ENCODE results near the gene CCSER1.
"Not testable (repeated sequence)": the region's sequence is repeated elsewhere in the genome, so short reads cannot be mapped to it uniquely, and the experiment has no call there.

CCSER1 gene

DNA sequence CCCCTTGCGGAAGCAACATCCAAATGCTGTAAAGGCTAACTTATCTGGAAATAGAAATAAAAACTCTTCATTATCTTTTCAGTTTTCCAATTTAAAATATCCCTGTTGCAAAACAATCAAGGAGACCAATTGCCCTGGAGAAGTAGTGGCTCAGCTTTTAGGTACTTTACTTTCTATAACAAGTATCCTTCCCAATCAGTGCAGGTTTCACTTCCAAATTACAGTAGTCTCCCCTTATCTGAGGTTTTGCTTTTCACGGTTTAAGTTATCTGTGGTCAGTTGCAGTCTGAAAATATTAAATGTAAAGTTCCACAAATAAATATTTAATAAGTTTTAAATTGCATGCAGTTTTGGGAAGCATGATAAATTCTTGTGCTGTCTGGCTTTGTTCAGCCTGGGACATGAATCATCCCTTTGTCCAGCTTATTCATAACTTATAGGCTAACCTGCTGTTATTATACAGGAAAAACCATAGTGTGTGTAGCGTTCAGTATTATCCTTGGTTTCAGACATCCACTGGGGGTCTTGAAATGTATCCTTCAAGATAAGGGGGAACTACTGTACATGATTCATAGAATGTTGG is 1203.5 kb downstream of the CCSER1 start:
- H3K4me3 ChIP-seq (ENCODE audit: insufficient read depth, low read length, poor library complexity, severe bottlenecking) = no peak overlapping the region
- no peak overlapping the region for H2AFZ ChIP-seq (ENCODE audit: low read depth, low read length, severe bottlenecking)

DNA sequence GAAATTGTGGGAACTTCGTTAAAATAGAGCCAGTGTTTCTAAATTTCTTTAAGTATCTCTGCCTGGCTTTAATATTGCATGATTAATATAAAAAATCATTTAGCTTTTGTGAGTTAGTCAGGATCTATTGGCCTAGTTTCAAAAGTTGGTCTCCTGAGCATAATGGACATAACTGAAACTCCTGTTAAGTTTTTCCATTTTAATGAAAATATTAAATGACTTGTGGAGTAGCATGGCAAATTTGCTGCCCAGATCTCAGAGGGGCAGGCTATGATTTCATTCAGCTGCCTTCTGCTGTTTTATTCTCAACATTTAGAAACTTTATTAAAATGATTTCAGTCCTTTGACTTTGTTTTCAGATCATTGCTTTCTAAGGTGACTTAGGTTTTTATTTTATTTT is 1213.6 kb downstream of the CCSER1 start:
- TF ChIP-seq EZH2phosphoT487 (conservative IDR thresholded peaks at IDR 0.05; ENCODE audit: low read length) = no peak
- TF ChIP-seq, protein P1, sequence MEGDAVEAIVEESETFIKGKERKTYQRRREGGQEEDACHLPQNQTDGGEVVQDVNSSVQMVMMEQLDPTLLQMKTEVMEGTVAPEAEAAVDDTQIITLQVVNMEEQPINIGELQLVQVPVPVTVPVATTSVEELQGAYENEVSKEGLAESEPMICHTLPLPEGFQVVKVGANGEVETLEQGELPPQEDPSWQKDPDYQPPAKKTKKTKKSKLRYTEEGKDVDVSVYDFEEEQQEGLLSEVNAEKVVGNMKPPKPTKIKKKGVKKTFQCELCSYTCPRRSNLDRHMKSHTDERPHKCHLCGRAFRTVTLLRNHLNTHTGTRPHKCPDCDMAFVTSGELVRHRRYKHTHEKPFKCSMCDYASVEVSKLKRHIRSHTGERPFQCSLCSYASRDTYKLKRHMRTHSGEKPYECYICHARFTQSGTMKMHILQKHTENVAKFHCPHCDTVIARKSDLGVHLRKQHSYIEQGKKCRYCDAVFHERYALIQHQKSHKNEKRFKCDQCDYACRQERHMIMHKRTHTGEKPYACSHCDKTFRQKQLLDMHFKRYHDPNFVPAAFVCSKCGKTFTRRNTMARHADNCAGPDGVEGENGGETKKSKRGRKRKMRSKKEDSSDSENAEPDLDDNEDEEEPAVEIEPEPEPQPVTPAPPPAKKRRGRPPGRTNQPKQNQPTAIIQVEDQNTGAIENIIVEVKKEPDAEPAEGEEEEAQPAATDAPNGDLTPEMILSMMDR (IDR thresholded peaks at IDR 0.05; ENCODE audit: insufficient read depth, low read length, poor library complexity, severe bottlenecking) = no peak
- Histone ChIP-seq H3K27me3 (ENCODE audit: low read length) (no peaks in the 10 kb centered on the region), H3K9ac (ENCODE audit: low read length) (no peak overlapping the region), H3K9me2 (replicated peaks; ENCODE audit: insufficient read depth, low read length) (no peaks in the 10 kb centered on the region), H3K4me2 (ENCODE audit: low read depth, low read length, poor library complexity, severe bottlenecking) (no peak overlapping the region), H3K9me3 (ENCODE audit: insufficient read depth, low read length) (no peaks in the 10 kb centered on the region), H3F3A (ENCODE audit: insufficient read depth) (no peaks in the 10 kb centered on the region), H3K79me2 (ENCODE audit: insufficient read depth, low read length) (no peaks in the 10 kb centered on the region), H3K4me3 (ENCODE audit: insufficient read depth, low read length, poor library complexity, severe bottlenecking) (no peak overlapping the region), H3K36me3 (ENCODE audit: low read length) (no peaks in the 10 kb centered on the region), H3K27ac (ENCODE audit: low read depth, low read length) (no peak overlapping the region), H2AFZ (ENCODE audit: low read depth, low read length, severe bottlenecking) (no peak overlapping the region), H4K20me1 (ENCODE audit: low read depth, low read length) (no peaks in the 10 kb centered on the region)

More for the DNA sequence above, 1203.5 kb downstream of the CCSER1 start:
- Histone ChIP-seq H3K9me2 (replicated peaks; ENCODE audit: insufficient read depth, low read length) (no peaks in the 10 kb centered on the region), H3K27ac (ENCODE audit: low read depth, low read length) (no peak overlapping the region), H3K36me3 (ENCODE audit: low read length) (no peaks in the 10 kb centered on the region), H3K79me2 (ENCODE audit: insufficient read depth, low read length) (no peaks in the 10 kb centered on the region), H3K9me3 (ENCODE audit: insufficient read depth, low read length) (no peaks in the 10 kb centered on the region), H4K20me1 (ENCODE audit: low read depth, low read length) (no peaks in the 10 kb centered on the region), H3F3A (ENCODE audit: insufficient read depth) (no peaks in the 10 kb centered on the region), H3K4me2 (ENCODE audit: low read depth, low read length, poor library complexity, severe bottlenecking) (no peak overlapping the region), H3K9ac (ENCODE audit: low read length) (no peak overlapping the region), H3K27me3 (ENCODE audit: low read length) (no peaks in the 10 kb centered on the region)
- no peak for TF ChIP-seq EZH2phosphoT487 (conservative IDR thresholded peaks at IDR 0.05; ENCODE audit: low read length)
- TF ChIP-seq, protein P1 (IDR thresholded peaks at IDR 0.05; ENCODE audit: insufficient read depth, low read length, poor library complexity, severe bottlenecking) = no peak

DNA sequence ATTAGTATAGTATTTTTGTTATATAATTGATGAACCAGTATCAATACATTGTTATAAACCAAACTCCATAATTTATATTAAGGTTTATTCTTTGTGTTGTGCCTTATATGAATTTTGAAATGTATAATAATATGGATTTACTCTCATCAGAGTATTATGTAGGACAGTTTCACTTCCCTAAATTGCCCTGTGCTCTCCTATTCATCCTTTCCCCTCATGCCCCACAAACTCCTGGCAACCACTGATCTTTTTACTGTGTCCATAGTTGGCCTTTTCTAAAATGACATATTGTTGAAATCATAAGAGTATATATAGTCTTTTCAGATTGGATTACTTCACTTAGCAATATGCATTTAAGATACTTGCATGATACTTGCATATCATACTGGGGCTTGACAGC is 1218.4 kb downstream of the CCSER1 start:
- H3K9me3 ChIP-seq (ENCODE audit: insufficient read depth, low read length) = no peaks in the 10 kb centered on the region
- H3F3A ChIP-seq (ENCODE audit: insufficient read depth) = no peaks in the 10 kb centered on the region
- H3K9ac ChIP-seq (ENCODE audit: low read length) = no peak overlapping the region
- H3K36me3 ChIP-seq (ENCODE audit: low read length) = no peaks in the 10 kb centered on the region
- H3K27ac ChIP-seq (ENCODE audit: low read depth, low read length) = no peak overlapping the region
- no peak for TF ChIP-seq EZH2phosphoT487 (conservative IDR thresholded peaks at IDR 0.05; ENCODE audit: low read length)
- TF ChIP-seq, protein P1 (IDR thresholded peaks at IDR 0.05; ENCODE audit: insufficient read depth, low read length, poor library complexity, severe bottlenecking) = no peak
- H3K4me3 ChIP-seq (ENCODE audit: insufficient read depth, low read length, poor library complexity, severe bottlenecking) = no peak overlapping the region
- no peaks in the 10 kb centered on the region for H3K27me3 ChIP-seq (ENCODE audit: low read length)
- H2AFZ ChIP-seq (ENCODE audit: low read depth, low read length, severe bottlenecking) = no peak overlapping the region
- H3K79me2 ChIP-seq (ENCODE audit: insufficient read depth, low read length) = no peaks in the 10 kb centered on the region
- H4K20me1 ChIP-seq (ENCODE audit: low read depth, low read length) = no peaks in the 10 kb centered on the region
- H3K4me2 ChIP-seq (ENCODE audit: low read depth, low read length, poor library complexity, severe bottlenecking) = no peak overlapping the region
- H3K9me2 ChIP-seq (replicated peaks; ENCODE audit: insufficient read depth, low read length) = no peaks in the 10 kb centered on the region

DNA sequence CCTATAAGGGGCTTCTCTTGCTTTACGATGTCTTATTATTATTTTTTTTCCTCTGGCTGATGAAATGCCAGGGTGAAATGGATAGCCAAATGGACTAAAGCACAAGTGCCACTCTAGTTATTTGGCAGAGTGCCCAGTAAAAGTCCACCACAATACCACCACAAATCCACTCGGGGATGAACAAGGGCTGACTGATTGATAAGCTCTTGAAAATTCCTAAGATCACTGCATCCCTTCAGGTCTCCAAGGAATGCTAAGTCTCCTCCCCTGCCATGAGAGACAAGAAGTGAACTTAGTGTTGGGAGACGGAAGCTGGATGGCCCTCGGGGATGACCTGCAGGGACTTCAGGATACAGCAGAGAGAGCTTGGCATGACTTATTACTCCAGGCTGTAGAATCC is 1229.3 kb downstream of the CCSER1 start:
- H3K36me3 ChIP-seq (ENCODE audit: low read length); H3F3A ChIP-seq (ENCODE audit: insufficient read depth); H3K4me2 ChIP-seq (ENCODE audit: low read depth, low read length, poor library complexity, severe bottlenecking); H3K9me2 ChIP-seq (replicated peaks; ENCODE audit: insufficient read depth, low read length); H3K9ac ChIP-seq (ENCODE audit: low read length); H4K20me1 ChIP-seq (ENCODE audit: low read depth, low read length); H3K4me3 ChIP-seq (ENCODE audit: insufficient read depth, low read length, poor library complexity, severe bottlenecking); H3K27ac ChIP-seq (ENCODE audit: low read depth, low read length); H3K79me2 ChIP-seq (ENCODE audit: insufficient read depth, low read length); H3K27me3 ChIP-seq (ENCODE audit: low read length); H2AFZ ChIP-seq (ENCODE audit: low read depth, low read length, severe bottlenecking); H3K9me3 ChIP-seq (ENCODE audit: insufficient read depth, low read length): not testable (repeated sequence)

DNA sequence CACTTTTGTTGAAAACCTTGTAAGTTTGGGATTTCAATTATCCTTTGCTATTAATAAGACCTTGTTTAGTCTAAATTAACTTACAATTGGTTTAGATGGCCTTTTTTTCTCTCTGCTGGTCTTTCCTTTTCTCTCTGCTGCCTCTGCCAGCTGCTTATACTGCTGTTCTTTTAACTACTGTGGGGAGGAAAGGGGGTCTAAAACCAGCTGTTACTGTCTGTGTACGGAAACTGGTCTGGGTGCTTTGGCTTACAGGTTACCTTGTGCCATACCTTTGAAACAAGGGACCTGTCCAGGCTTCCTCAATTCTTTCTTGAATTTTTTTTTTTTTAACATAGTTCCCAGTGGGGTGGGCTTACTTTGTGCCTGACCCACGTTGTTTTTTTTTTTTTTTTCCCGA is 1230.8 kb downstream of the CCSER1 start:
- not testable (repeated sequence) for H3K4me3 ChIP-seq (ENCODE audit: insufficient read depth, low read length, poor library complexity, severe bottlenecking); H3K36me3 ChIP-seq (ENCODE audit: low read length)

DNA sequence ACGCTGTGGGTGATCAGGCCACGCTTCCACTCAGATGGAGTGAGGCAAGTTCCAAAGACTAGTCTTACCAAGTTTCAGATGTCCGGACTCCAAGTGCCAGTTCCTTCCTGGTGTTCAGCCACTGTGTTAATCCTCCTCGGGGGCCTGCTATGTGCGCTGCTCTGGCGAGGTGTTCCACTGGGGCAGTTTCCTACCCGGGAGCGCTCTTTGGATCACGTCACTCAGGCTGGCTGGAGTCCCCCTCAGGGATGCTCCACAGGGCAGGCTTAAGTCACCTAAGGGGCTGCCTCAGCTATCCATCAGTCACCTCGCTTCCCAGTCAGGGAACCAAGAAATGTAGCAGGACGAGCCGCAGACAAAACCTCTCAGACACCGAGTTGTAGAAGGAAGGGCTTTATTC is 1231.4 kb downstream of the CCSER1 start:
- not testable (repeated sequence) for H3K27ac ChIP-seq (ENCODE audit: low read depth, low read length); H3K9me2 ChIP-seq (replicated peaks; ENCODE audit: insufficient read depth, low read length); H2AFZ ChIP-seq (ENCODE audit: low read depth, low read length, severe bottlenecking); H4K20me1 ChIP-seq (ENCODE audit: low read depth, low read length); H3K9me3 ChIP-seq (ENCODE audit: insufficient read depth, low read length); H3F3A ChIP-seq (ENCODE audit: insufficient read depth); H3K27me3 ChIP-seq (ENCODE audit: low read length); H3K36me3 ChIP-seq (ENCODE audit: low read length); H3K4me3 ChIP-seq (ENCODE audit: insufficient read depth, low read length, poor library complexity, severe bottlenecking); H3K4me2 ChIP-seq (ENCODE audit: low read depth, low read length, poor library complexity, severe bottlenecking); H3K9ac ChIP-seq (ENCODE audit: low read length); H3K79me2 ChIP-seq (ENCODE audit: insufficient read depth, low read length)

More for the DNA sequence above, 1230.8 kb downstream of the CCSER1 start:
- H3K27ac ChIP-seq (ENCODE audit: low read depth, low read length); H3K9ac ChIP-seq (ENCODE audit: low read length); H3K79me2 ChIP-seq (ENCODE audit: insufficient read depth, low read length); H3K9me2 ChIP-seq (replicated peaks; ENCODE audit: insufficient read depth, low read length); H2AFZ ChIP-seq (ENCODE audit: low read depth, low read length, severe bottlenecking); H3K4me2 ChIP-seq (ENCODE audit: low read depth, low read length, poor library complexity, severe bottlenecking); H3K9me3 ChIP-seq (ENCODE audit: insufficient read depth, low read length); H4K20me1 ChIP-seq (ENCODE audit: low read depth, low read length); H3K27me3 ChIP-seq (ENCODE audit: low read length); H3F3A ChIP-seq (ENCODE audit: insufficient read depth): not testable (repeated sequence)

Measured in SU-DHL-6 (cell line).